Hippocampal formation (tissue), 2 donors: ENCODE measurements around the gene CFAP410.

Source experiments
- DNase-seq, 2 donors: peaks; one replicate each; lab custom pipeline; 2025; lab: John Stamatoyannopoulos, UW

The CFAP410 gene

GRCh38 chr21:44338971-44339910, at the start of gene CFAP410:
CFAP410 (minus strand) TSS chr21:44339390; CDS start chr21:44339194, 196 bp downstream.
- DNase-seq: peak; percentile 87 to 95

DNA sequence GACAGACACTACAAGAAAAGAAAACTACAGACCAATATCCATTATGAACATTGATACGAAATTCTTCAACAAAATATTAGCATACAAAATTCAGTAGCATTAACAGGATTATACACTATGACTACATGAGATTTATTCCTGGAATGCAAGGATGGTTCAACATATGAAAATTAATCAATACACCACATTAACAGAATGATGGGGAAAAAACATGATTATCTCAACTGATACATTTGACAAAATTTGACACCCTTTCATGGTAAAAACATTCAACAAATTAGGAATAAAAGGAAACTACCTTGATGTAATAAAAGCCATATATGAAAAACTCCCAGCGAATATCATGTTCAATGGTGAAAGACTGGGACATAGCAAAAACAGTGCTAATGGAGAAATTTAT, 45.8 kb upstream of the CFAP410 start:
- no peak for DNase-seq

DNA sequence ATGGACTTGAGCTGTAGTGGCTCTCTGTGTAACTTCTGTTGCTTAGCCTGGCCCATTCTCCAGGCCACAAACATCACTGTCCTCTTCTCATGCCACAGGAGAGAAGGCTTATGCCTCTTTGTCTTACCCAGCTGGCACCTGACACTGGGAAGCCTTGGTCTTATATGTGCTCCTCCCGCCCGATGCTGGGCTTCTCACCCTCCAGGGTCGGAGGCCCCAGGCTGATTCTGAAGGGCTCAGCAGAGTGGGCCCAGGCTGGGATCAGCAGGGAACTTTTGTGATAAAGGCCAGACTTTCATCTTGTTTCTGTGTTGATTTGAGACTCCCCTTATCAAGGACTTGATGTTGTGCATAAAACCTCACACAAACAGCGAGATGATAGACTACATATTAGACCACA, 44.0 kb upstream of the CFAP410 start:
- DNase-seq: no peak

GRCh38 chr21:44382536-44382935, 43.3 kb upstream of the CFAP410 start:
- DNase-seq: no peak

DNA sequence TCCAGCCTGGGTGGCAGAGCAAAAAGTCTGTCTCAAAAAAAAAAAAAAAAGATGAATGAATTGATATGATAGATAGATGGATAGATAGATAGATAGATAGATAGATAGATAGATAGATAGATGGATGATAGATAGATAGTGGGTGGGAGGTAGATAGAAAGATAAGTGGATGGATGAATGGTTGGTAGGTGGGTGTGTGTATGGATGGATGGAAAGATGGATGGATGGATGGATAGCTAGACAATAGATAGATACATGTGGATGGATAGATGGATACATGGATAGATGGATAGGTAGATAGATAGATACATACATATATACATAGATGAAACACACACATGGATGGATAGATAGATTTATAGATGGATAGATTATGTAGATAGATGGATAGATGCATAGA, 42.7 kb upstream of the CFAP410 start:
- no peak for DNase-seq

DNA sequence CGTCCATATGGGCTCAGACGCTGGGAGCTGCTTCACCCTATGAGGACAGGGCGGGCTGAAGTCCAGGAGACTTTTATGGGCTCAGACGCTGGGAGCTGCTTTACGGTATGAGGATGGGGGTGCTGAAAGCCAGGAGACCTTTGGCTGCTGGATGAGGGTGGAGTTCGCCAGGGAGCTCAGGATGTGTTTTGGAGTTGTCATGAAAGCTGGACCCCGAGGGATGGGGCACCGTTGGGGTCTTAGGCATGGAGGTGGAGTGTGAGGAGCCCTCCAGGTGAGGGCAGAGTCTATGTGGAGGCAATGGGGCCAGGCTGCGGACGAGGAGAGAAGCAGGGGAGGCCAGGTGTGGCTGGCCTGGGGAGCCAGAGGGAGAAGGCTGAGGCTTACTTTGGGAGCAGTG, 41.7 kb upstream of the CFAP410 start:
- no peak for DNase-seq

- DNase-seq: no peak
These were observed 41.0 kb upstream of the CFAP410 start for GRCh38 chr21:44379991-44380865.

- no peak for DNase-seq
These were observed 40.3 kb upstream of the CFAP410 start for GRCh38 chr21:44379515-44379848.

DNA sequence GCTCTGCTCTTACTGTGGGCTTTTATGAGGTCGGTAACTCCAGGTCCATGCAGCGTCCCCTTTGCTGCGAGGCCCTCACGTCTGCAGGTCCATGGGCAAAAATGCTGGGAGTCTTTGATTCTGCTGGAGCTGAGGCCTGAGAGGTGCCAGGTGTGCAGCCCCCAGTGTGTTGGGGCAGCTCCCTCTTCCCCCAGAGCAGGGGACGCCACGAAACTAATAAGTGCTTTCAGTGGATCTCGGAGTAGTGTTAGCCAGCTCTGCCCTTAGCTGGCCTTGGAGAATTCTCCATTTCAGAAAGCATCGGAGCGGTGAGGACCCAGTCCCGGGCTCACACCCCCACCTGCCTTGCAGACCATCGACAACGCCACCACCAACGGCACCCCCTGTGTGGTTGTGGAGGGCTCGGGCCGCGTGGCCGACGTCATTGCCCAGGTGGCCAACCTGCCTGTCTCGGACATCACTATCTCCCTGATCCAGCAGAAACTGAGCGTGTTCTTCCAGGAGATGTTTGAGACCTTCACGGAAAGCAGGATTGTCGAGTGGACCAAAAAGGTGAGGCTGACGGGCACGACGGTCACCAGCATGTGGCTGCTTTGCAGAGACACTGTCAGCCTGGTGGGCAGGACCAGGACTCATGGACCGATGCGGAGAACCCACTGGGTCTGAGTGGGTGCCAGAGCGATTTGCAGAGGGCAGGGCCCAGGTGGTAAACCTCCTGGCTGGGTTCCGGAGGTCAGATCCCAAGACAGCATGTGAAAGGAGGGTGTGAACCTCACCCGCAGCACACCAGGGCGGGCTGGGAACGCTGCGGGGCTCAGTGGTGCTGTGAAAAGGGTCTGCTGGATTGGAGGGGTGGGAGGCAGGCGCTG, 39.7 kb upstream of the CFAP410 start:
- DNase-seq: no peak

- no peak for DNase-seq
These were observed 38.9 kb upstream of the CFAP410 start for GRCh38 chr21:44377922-44378645.

GRCh38 chr21:44377201-44377921, 38.2 kb upstream of the CFAP410 start:
- no peak for DNase-seq

DNA sequence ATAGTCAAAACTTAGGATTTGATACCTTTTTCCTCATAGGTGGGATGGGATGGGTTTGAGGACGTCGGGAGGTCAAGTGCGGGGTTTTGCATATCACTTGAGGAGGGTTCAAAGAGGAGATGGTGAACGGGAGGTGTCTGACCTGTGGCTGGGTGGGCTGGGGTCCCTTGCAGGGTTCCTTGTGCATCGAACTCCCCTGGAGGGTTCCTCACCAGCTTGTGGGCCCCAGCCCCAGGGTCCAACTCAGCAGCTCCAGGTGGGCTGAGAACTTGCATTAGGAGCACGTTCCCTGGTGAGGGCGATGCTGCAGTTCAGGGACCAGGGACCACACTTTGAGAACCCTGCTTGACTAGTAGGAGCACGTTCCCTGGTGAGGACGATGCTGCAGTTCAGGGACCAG, 37.4 kb upstream of the CFAP410 start:
- no peak for DNase-seq

DNA sequence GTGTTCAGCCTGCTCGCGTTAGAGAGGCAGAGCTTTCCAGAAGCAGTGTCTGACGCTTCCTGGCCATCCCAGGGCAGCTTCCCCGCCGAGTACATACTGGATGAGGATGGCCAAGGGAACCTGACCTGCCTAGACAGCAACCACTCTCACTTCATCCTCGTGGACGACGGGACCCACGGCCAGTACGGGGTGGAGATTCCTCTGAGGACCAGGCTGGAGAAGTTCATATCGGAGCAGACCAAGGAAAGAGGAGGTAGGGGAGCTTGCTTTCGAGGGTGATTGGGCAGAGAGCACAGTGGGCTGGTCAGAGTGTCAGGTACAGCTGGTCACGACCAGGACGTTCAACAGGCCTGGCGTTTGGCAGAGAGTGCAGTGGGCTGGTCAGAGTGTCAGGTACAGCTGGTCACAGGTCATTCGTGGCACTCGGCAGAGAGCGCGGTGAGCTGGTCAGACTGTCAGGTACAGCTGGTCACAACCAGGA, 36.6 kb upstream of the CFAP410 start:
- DNase-seq: no peak

GRCh38 chr21:44375281-44375651, 36.1 kb upstream of the CFAP410 start:
- no peak for DNase-seq

GRCh38 chr21:44374601-44375280, 35.6 kb upstream of the CFAP410 start:
- DNase-seq: no peak

DNA sequence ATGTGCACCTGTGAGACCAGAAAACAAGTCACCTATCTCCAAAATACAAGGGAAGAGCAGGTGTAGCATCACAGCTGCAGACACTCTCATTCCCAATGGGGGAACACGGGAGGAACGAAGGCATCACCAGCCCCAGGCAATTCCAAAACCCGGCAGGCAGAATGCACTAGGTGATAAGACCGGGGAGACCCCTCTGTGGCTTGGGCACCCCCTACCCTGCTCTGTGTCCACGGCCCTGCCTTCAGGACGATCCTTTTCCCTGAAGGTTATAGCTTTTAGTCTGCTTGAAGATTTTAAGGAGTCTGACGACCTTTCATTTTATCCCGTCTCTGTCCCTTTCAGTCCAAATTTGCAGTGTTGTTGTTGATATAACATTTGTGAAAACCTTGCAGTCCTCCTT, 33.4 kb upstream of the CFAP410 start:
- DNase-seq: no peak

- no peak for DNase-seq
These were observed 32.4 kb upstream of the CFAP410 start for GRCh38 chr21:44371596-44371995.

DNA sequence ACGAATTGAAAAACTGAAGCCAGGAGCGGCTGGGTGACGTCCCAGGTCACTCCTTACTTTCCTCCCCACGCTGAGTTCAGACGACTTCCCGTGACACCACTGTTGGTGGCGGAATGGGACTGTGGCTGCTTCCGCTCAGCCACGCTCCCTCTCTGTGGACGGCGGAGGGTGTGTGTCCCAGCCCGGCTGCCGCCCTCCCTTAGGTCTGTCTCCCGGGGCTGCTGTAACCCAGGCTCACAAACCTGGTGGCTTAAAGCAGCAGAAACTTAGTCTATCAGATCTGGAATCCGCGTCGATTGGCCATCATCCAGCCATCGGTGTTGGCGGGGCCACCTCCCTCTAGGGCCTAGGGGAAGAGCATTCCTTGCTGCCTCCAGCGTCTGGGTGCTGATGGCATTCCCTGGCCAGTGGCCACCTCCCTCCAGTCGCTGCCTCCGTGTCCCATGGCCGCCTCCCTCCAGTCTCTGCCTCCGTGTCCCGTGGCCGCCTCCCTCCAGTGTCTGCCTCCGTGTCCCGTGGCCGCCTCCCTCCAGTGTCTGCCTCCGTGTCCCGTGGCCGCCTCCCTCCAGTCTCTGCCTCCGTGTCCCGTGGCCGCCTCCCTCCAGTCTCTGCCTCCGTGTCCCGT, 31.7 kb upstream of the CFAP410 start:
- no peak for DNase-seq

- DNase-seq: no peak
These were observed 31.0 kb upstream of the CFAP410 start for GRCh38 chr21:44370027-44370735.
